ACC112 (cell line): ENCODE measurements around the gene GABPA.
"Not testable (repeated sequence)": the region's sequence is repeated elsewhere in the genome, so short reads cannot be mapped to it uniquely, and the experiment has no call there.

Source experiments
- H2AFZ ChIP-seq: fragments of 200-600 bp; sonication (generic); one replicate; pipeline ENCODE4 v1.6.0; 2017; ENCODE audit warnings: antibody characterized with exemption, low read length; ENCODE audit not compliant: unreplicated experiment
- H3K27ac ChIP-seq: fragments of 200-600 bp; sonication (generic); 2 replicates; pipeline ENCODE4 v1.5.1; 2014; ENCODE audit warnings: low read depth, mild to moderate bottlenecking, antibody characterized with exemption, low read length, moderate library complexity
- H3K27me3 ChIP-seq: fragments of 200-600 bp; sonication (generic); 2 replicates; pipeline ENCODE4 v1.6.1; 2014; ENCODE audit warnings: mild to moderate bottlenecking, antibody characterized with exemption, low read length, moderate library complexity, mixed read lengths; ENCODE audit not compliant: insufficient read depth
- H3K36me3 ChIP-seq: fragments of 200-600 bp; sonication (generic); 2 replicates; pipeline ENCODE4 v1.6.1; 2016; ENCODE audit warnings: mild to moderate bottlenecking, antibody characterized with exemption, low read length, moderate library complexity, mixed read lengths; ENCODE audit not compliant: insufficient read depth
- H3K4me1 ChIP-seq: fragments of 200-600 bp; sonication (generic); one replicate; pipeline ENCODE4 v1.6.1; 2016; ENCODE audit warnings: low read length, mixed read lengths; ENCODE audit not compliant: insufficient read depth, unreplicated experiment, control insufficient read depth
- H3K4me3 ChIP-seq: fragments of 200-600 bp; sonication (generic); 2 replicates; pipeline ENCODE4 v1.5.1; 2014; ENCODE audit warnings: mild to moderate bottlenecking, low read depth, low read length
- H3K79me2 ChIP-seq: fragments of 200-600 bp; sonication (generic); one replicate; pipeline ENCODE4 v1.6.0; 2016; ENCODE audit warnings: low read length; ENCODE audit not compliant: control insufficient read depth, unreplicated experiment, insufficient read depth

The GABPA gene

GRCh38 chr21:25710550-25710949 lies 24.2 kb upstream of the GABPA start:
- H3K27me3 ChIP-seq: no peaks in the 10 kb centered on the region
- no peaks in the 10 kb centered on the region for H3K36me3 ChIP-seq
- no peak overlapping the region for H3K4me3 ChIP-seq
- no peaks in the 10 kb centered on the region for H3K4me1 ChIP-seq
- no peak overlapping the region for H3K27ac ChIP-seq
- no peak overlapping the region for H2AFZ ChIP-seq
- no peaks in the 10 kb centered on the region for H3K79me2 ChIP-seq

- not testable (repeated sequence) for H3K27me3 ChIP-seq, H3K27ac ChIP-seq, H3K4me1 ChIP-seq, H2AFZ ChIP-seq, H3K4me3 ChIP-seq, H3K79me2 ChIP-seq, H3K36me3 ChIP-seq
Measured at GRCh38 chr21:25714066-25714465, 20.7 kb upstream of the GABPA start.

DNA sequence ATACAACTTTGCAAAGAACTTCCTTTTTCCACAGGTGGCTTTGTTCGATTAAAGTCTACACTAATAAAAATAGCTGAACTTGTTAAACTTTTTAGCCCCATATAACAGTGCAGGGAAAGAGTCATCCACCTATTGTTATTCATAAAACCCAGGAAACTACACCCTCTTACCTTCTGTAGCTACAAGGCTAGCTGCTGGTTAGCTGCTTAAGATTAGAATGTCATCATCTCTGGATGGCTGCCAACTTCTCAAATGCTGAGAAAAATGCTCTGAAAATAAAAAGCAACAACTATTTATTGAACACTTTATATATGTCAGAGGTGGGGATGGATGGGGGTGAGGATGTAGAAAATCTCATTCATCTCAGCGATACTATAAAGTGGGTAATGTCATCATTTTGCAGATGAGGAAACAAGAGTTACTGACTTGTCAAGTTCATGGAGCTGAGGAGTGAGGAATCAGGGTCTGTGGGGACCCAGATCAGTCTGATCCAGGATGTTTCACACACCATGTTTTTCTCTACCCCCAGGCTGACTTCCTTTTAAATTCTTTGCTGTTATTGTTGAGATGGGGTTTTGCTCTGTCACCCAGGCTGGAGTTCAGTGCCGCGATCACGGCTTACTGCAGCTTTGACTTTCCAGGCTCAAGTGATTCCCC lies 17.2 kb upstream of the GABPA start:
- H3K4me3 ChIP-seq: no peak overlapping the region
- H2AFZ ChIP-seq: no peak overlapping the region
- H3K4me1 ChIP-seq: no peaks in the 10 kb centered on the region
- no peaks in the 10 kb centered on the region for H3K79me2 ChIP-seq
- 0 out of 2 replicates have a peak, but pooled peaks cover 8% of the 10 kb centered on the region for H3K36me3 ChIP-seq
- no peak overlapping the region for H3K27ac ChIP-seq
- H3K27me3 ChIP-seq: no peaks in the 10 kb centered on the region

DNA sequence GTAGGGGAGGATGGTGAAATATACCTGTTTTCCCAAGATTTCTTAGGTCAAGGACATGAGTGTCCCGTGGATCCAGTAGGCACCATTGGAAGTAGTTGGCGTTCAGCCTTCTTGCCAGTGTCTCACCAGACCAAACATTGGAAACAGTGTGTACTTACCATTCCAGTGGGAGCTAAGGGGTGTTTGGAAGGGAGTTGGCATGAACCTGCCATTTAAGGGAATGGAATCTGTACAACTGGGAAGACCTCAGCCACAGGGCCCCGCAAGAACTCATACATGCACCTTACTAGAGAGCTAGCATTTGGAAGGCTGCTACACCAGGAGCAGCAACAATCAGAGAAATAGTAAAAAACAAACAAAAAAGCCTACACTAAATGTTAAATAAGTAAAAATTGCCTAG lies 12.8 kb upstream of the GABPA start:
- no peak overlapping the region for H3K27ac ChIP-seq
- no peaks in the 10 kb centered on the region for H3K27me3 ChIP-seq
- H3K4me1 ChIP-seq: no peaks in the 10 kb centered on the region
- no peaks in the 10 kb centered on the region for H3K79me2 ChIP-seq
- H3K36me3 ChIP-seq: peaks cover 36% of the 10 kb centered on the region
- no peak overlapping the region for H3K4me3 ChIP-seq
- H2AFZ ChIP-seq: no peak overlapping the region

DNA sequence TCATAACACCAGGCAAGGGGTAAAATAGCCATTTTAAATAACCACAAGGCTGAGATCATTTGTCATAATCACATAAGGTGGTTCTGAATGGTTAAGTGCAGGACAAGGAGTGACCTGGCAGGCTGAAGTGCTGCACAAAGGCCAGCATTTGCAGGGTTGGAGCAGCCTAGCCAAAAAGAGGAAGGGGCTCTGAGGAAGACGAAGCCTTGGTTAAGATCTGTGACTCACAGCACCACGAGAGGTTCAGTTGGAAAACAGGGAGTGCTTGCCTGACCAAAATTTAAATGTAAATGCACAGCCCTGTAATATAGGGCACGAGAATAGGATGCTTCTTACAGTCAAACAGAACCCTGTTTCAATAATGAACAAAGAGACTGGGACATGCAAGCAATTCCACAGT lies 12.1 kb upstream of the GABPA start:
- Histone ChIP-seq H3K27ac (no peak overlapping the region), H3K79me2 (peaks cover 2% of the 10 kb centered on the region), H3K36me3 (peaks cover 41% of the 10 kb centered on the region), H2AFZ (no peak overlapping the region), H3K4me1 (no peaks in the 10 kb centered on the region), H3K4me3 (no peak overlapping the region), H3K27me3 (no peaks in the 10 kb centered on the region)

DNA sequence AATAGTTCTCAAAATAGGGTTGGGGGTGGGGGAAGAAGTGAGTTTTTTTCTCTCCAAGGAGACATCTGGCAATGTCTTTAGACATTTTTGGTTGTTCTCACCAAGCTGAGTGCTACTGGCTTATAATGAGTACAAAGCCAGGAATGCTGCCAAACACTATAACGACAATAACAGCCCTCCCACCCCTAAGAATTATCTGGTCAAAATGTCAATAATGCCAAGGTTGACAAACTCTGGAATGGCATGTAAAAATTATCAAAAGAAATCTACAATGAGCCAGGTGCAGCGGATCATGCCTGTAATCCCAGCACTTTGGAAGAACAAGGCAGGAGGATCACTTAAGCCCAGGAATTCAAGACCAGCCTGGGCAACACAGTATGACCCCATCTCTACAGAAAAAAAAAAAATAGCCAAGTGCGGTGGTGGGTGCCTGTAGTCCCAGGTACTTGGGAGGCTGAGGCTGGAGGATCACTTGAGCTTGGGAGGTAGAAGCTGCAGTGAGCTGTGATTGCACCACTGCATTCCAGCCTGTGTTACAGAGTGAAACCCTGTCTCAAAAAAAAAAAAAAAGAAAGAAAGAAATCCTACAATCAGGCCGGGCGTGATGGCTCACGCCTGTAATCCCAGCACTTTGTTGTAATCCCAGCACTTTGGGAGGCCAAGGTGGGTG lies 2.5 kb upstream of the GABPA start:
- H3K79me2 ChIP-seq: peaks cover 68% of the 10 kb centered on the region
- H2AFZ ChIP-seq: no peak overlapping the region
- H3K36me3 ChIP-seq: peaks cover 19% of the 10 kb centered on the region
- no peak overlapping the region for H3K27ac ChIP-seq
- H3K27me3 ChIP-seq: no peaks in the 10 kb centered on the region
- H3K4me1 ChIP-seq: no peaks in the 10 kb centered on the region
- no peak overlapping the region for H3K4me3 ChIP-seq

DNA sequence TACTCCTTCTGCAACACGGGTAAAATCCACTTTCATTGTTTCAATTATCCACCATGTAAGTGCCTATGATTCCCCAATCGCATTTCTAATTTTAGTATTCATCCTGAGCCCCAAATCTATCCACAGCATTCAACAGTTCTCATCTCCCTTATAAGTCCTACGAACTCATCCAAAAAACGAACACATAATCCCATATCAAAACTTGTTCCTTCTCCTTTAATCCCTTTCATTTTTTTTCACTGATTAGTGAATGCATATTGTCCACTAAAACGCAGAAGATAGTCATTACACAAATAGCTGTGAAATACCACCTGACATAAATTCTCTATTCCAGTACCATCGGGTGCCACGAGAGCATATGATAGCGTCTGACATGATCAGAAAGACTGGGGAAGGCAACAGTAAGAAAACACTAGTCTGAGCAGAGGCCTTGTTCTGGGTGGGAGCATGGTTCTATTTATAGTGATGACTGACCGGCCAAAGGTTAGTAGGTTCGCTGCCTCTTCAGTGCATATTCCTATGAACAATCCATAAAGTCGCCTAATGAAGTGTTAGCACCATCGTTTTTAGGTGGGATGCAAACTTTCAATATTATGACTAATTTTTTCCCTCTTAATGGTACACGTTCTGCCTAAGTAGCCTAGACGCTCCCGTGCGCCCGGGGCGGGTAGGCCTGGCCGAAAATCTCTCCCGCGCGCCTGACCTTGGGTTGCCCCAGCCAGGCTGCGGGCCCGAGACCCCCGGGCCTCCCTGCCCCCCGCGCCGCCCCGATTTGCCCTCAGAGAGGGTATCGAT lies 716 bp upstream of the GABPA start:
- peak overlapping the region; percentile 96 for H2AFZ ChIP-seq

GRCh38 chr21:25734654-25734903 lies 193 bp upstream of the GABPA start:
- H3K79me2 ChIP-seq: peaks cover 82% of the 10 kb centered on the region
- H3K4me3 ChIP-seq: peak overlapping the region; percentile 88
- peak overlapping the region; percentile 96 for H2AFZ ChIP-seq
- peak overlapping the region; percentile 96 for H3K27ac ChIP-seq
- H3K4me1 ChIP-seq: no peaks in the 10 kb centered on the region
- no peaks in the 10 kb centered on the region for H3K27me3 ChIP-seq
- no peaks in the 10 kb centered on the region for H3K36me3 ChIP-seq

More for the DNA sequence above, 716 bp upstream of the GABPA start:
- Histone ChIP-seq H3K36me3 (peaks cover 3% of the 10 kb centered on the region; the same call in 1 of the 2 replicates), H3K27me3 (no peaks in the 10 kb centered on the region), H3K27ac (peak overlapping the region; percentile 96), H3K4me3 (peak overlapping the region; percentile 88), H3K4me1 (no peaks in the 10 kb centered on the region), H3K79me2 (peaks cover 77% of the 10 kb centered on the region)

DNA sequence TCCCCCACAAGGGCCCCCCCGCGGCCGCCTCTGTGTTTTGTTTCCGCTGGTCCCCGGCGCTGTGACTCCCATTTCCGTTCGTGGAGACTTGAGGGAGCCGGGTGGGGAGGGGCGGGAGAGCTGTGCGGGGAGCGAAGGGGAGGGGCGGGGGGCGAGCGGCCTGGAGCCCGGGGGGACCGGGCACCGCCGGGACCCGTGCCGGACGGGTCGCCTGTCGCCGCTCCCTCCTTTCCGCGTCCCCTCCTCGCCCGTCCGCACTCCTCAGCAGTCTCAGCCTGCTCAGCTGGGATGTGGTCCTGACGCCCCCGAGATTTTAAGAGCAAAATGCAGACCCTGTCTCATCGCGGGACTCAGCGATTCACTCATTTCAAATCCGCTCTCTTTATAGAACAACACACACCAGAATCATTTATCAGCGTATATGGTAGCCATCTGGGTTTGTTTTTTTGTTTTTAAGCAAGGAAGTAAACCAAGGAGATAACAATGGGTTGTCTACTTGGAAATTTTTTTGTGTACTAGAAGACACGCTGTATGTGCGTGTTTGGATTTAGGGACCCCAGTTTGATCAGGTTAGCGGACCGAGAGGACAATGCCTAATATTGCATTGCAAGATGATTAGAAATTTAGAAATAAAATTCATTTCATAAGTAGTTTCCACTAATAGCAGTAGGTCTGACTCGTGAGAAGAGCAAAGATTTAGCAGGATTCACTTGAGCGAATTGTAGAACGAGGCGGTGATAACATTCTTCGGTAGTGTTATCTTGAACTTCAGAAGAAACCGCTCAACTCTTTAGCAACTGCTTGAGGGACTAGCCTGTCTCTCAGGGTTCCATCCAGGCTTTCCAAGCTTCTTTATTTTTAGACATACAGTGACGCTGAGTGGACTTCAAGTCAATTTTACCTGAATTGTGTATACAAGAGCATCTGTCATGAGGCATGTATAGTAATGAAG lies 1.1 kb downstream of the GABPA start:
- H3K36me3 ChIP-seq: no peaks in the 10 kb centered on the region
- H3K4me1 ChIP-seq: no peaks in the 10 kb centered on the region
- H3K79me2 ChIP-seq: peaks cover 78% of the 10 kb centered on the region

GRCh38 chr21:25737421-25737820 lies 2.6 kb downstream of the GABPA start:
- Histone ChIP-seq H3K27me3 (no peaks in the 10 kb centered on the region), H3K4me1 (no peaks in the 10 kb centered on the region), H3K27ac (no peak overlapping the region), H3K79me2 (peaks cover 63% of the 10 kb centered on the region), H3K4me3 (peak overlapping the region; percentile 88; the same call in 1 of the 2 replicates), H3K36me3 (no peaks in the 10 kb centered on the region), H2AFZ (no peak overlapping the region)

More for the DNA sequence above, 1.1 kb downstream of the GABPA start:
- Histone ChIP-seq H3K27me3 (no peaks in the 10 kb centered on the region), H2AFZ (peak overlapping the region; percentile 66), H3K27ac (peak overlapping the region; percentile 96), H3K4me3 (peak overlapping the region; percentile 88)
